Measurements from ENCODE around the gene CADM3.

- no peak for TF ChIP-seq REST (IDR thresholded peaks at IDR 0.05; ENCODE audit: insufficient read depth in 1 of 2, low read depth in 2 of 2, low read length in 2 of 2)
- no peak for TF ChIP-seq POLR2AphosphoS5 (IDR thresholded peaks at IDR 0.05; ENCODE audit: low read depth, low read length)
- TF ChIP-seq TAF1 (IDR thresholded peaks at IDR 0.05; ENCODE audit: borderline replicate concordance, insufficient read depth, low read length), result no peak
Observed at GRCh38 chr1:159248311-159248710, 76.9 kb downstream of the CADM3 start.
